H4 (cell line): ENCODE data around the gene MAGEH1. TPM values are rescaled to one million over a fixed set of nuclear protein-coding genes. Genes with fewer than 3 reads are reported as not detected.
A peak's percentile ranks its signal among the peaks of the same experiment; 100 is the strongest.
"Not testable (repeated sequence)": the region's sequence is repeated elsewhere in the genome, so short reads cannot be mapped to it uniquely, and the experiment has no call there.

ENCODE experiments used
- DNase-seq: peaks from one replicate; pipeline ENCODE4 v3.0.0-alpha.2; 2015; ENCODE audit warnings: low spot score
- total RNA-seq: library from RNA; depleted of rRNA; stranded (reverse); fragments of >200 nt; shearing (Covaris generic); gene quantifications from 2 replicates; pipeline ENCODE4 v1.2.3, GENCODE V29; 2014; rRNA removed

MAGEH1 gene
- 44.3 and 44.5 TPM in 2 replicates for total RNA-seq

DNA sequence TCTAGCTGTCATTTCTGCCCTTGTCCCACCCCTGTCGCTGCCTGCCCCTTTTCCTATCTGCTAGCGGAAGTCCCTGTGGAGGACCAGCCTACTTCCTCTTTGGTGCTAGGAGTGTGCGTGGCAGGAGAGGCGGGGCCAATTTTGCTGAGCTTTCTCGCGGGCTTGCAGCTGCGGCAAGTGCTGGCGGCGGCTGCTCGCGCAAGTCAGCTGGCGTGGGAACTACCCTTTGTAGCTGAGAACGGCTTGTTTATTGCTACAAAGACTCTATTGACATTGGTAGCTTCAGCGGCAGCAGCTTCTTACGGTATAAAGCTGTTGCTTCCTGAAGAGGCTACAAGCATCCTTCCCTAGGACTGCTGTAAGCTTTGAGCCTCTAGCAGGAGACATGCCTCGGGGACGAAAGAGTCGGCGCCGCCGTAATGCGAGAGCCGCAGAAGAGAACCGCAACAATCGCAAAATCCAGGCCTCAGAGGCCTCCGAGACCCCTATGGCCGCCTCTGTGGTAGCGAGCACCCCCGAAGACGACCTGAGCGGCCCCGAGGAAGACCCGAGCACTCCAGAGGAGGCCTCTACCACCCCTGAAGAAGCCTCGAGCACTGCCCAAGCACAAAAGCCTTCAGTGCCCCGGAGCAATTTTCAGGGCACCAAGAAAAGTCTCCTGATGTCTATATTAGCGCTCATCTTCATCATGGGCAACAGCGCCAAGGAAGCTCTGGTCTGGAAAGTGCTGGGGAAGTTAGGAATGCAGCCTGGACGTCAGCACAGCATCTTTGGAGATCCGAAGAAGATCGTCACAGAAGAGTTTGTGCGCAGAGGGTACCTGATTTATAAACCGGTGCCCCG lies at the start of gene MAGEH1:
TSS of gene MAGEH1 (plus strand) at position 138 of the 843 bp plus-strand sequence. CDS start at position 386, 248 bp downstream.
- peak; percentile 84 for DNase-seq

DNA sequence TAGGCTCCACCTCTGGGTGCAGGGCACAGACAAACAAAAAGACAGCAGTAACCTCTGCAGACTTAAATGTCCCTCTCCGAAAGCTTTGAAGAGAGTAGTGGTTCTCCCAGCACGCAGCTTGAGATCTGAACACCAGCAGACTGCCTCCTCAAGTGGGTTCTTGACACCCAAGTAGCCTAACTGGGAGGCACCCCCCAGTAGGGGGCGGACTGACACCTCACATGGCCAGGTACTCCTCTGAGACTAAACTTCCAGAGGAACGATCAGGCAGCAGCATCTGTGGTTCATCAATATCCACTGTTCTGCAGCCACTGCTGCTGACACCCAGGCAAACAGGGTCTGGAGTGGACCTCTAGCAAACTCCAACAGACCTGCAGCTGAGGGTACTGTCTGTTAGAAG lies 24.8 kb upstream of the MAGEH1 start:
- not testable (repeated sequence) for DNase-seq

DNA sequence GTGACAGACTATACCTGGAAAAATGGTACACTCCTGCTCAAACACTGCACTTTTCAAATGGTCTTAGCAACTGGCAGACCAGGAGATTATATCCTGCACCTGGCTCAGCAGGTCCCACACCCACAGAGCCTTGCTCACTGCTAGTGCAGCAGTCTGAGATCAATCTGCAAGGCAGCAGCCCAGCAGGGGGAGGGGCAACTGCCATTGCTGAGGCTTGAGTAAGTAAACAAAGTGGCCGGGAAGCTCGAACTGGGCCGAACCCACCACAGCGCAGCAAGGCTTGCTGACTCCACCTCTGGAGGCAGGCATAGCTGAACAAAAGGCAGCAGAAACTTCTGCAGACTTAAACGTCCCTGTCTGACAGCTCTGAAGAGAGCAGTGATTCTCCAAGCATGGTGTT lies 8.5 kb upstream of the MAGEH1 start:
- not testable (repeated sequence) for DNase-seq

DNA sequence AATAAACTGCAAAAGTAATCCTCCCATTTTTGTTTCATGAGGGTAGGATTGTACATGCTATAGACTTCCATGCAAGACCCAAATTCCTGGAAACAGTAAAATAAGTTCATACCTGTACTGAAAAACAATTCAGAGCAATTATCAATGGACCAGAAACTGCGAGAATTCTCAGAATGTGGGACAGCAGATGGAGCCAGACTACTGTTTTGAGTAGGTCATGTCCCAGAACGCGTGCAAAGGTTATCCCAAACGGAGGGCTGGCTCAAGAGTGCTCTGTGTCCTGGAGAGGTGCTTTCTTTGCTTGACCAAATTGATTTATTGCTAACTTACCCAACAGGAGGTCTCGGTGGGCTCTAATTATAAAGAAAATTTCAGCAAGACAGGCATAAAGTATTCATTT lies 1.7 kb upstream of the MAGEH1 start:
- DNase-seq: no peak

DNA sequence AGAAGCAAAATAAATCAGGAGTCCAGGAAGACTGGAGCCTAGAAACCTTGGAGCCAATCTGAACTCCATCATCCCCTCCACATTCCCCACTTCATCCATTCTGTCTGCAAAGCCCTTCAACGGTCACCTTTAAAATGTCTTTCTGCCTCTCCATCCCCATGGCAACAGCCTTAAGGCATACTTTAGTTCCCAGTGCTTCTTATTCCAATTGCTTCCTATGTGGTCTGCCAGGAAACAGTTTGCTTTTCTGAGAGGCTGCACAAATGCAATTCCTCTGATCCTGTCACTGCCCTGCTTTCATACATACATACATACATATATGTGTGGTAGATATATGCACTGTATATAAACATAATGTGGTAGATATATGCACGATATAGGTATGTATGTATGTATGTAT lies 786 bp upstream of the MAGEH1 start:
- DNase-seq: no peak

GRCh38 chrX:55451626-55451989 lies 319 bp upstream of the MAGEH1 start:
- DNase-seq: no peak

- DNase-seq: no peak
Measured at GRCh38 chrX:55452833-55453124, 852 bp downstream of the MAGEH1 start.

- not testable (repeated sequence) for DNase-seq
Measured at GRCh38 chrX:55455708-55456107, 3.8 kb downstream of the MAGEH1 start.

GRCh38 chrX:55459426-55459825 lies 7.5 kb downstream of the MAGEH1 start:
- DNase-seq: not testable (repeated sequence)

GRCh38 chrX:55459926-55460325 lies 8.0 kb downstream of the MAGEH1 start:
- DNase-seq: not testable (repeated sequence)

DNA sequence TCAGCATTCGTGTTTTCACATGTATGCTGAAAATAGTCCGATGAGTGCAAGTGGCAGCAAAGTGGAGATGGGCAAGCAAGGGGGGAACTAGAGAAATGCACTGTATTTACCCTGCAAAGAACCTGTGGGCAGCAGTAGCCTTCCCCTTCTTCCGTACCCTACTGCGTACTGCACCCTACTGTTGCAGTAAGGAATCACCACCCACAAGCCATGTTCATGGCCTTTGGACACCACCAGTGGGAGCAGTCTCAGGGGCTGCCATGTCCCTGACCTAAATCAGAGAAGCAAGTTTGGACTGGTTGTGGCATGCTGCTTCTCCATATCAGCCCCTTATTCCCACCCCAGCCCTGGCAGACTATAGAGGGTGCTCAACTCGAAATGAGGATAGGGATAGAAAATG lies 12.1 kb downstream of the MAGEH1 start:
- DNase-seq: not testable (repeated sequence)

GRCh38 chrX:55465108-55465507 lies 13.2 kb downstream of the MAGEH1 start:
- not testable (repeated sequence) for DNase-seq

GRCh38 chrX:55465791-55466190 lies 13.9 kb downstream of the MAGEH1 start:
- not testable (repeated sequence) for DNase-seq

DNA sequence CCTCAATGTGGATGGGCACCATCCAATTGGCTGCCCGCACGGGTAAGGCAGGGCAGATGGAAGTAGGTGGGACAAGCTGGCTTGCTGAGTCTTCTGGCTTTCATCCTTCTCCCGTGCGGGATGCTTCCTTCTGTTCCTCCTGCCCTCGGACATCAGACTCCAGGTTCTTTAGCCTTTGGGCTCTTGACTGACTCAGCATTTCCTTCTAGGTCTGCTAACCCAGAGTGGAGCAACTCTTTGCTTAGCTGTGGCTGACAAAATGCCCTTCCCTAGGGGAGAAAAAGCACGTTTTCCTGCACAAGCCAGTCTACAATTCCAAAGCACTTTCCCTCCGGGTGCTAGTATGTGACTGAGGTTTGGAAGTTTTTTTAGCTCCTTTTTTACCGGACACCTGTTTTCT lies 28.0 kb downstream of the MAGEH1 start:
- DNase-seq: not testable (repeated sequence)

GRCh38 chrX:55480390-55481062 lies 28.6 kb downstream of the MAGEH1 start:
- DNase-seq: no peak

- no peak for DNase-seq
Measured at GRCh38 chrX:55484948-55485347, 33.0 kb downstream of the MAGEH1 start.

DNA sequence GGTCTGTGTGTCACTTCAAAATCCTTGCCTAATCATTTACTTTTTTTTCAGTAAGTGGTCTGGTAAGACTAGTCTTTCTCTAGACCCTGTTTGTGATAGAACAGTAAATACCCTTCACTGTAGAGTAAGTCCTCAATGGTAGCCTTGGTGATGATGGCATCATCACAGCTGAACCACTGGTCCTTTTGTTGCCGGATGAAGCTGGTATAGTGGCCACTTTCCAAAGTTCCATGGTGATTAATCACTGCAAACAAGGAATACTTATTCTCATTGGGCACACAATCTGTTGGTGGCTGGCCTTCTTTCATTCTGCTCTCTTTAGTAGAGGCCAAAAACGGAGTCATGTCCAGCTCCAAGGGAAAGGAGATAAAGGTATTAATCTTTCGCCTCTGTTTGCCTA lies 34.8 kb downstream of the MAGEH1 start:
- DNase-seq: no peak

GRCh38 chrX:55487143-55487542 lies 35.2 kb downstream of the MAGEH1 start:
- DNase-seq: no peak

DNA sequence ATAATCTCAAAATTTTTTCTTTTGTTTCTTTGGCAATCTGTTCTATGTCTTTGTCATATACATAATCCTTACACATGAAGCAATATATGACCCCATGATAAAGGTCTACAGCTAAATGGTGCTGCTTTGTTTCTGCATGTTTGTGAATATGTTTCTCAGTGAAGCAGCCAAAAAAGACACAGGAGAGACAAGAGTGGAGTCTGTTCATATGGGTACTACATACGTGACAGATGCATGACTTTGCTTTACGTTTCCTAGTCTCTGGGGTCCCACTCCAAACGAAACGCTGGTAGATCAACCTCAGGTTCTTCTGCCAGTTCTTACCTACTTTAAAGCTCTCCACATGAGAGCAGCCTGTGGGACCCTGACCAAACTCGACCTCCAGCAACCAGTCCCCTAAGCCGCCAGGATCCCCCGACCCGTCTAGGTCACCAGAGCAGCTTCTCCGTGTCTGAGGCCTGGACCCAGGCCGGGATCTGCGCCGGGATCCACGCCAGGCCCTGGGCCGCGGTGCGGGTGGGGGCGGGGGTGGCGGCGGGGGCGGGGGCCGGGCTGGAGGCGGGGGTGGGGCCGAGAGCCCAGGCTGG lies 36.2 kb downstream of the MAGEH1 start:
- DNase-seq: no peak

DNA sequence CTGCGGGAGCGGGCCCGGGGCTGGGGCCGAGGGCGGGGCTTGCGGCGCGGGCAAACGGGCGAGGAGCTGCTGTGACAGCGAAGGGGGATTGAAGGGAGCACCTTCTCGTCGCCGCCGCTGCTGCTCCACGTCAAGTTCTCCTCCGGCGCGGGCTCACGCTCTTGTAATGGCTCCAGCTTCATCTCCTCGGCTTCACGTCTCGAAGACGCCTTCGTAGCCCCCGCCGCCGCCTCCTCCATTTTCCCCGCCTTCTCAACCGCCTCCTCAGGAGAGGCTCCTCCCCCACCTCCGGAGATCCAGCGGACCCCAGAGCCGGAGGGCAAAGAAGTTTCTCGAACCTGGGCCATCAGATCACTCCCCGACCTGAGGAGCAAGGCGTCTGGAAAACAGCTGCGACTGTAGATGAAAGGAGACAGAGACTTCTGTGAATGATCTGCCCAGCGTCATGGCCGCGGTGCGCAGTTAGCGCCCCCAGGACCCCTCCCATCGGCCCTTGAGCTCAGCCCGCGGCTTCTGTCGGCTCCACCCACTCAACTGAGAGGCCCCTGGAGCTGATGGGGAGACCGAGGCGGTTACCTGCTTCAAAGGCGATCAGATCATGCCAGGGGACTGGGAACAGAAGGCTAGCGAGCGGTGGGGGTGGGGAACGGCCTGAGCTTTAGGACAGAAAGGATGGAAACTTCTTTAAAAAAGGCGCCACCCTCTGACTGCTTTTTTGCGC lies 36.8 kb downstream of the MAGEH1 start:
- DNase-seq: peak; percentile 31

DNA sequence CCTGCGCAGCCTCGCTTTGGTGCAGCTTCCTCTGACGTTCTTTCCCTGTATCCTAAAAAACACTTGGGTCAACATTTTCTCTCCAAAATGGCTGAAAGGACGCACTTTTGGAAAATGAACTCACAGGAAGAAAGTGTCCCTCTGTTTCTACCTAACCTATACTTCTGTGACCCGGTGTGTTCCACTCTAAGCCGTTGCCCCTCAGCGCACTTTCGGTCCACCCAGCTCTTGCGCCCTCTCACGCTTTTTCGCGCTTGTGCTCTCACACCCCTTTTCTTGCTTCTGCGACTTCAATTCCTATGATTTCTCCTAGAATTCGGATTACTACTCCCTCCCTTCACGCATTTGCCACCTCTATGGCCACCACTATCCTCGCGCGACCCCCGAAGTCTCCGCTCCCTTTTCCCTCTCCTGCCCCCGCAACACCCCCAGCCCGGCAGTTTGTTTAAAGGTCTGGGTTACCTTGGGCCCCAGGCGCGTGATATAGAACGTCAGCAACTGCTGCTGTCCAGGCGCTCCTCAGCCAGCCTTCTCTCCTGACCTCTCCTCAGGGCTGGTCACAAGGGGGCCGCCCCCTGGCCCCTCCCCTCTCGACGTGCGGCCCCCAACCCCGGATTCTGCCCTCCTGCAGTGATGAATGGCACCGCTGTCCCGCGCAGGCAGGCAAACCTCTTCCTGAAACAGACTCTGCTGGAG lies 37.5 kb downstream of the MAGEH1 start, which contains the start of gene USP51:
TSS of gene USP51 (minus strand) at position 535 of the 696 bp plus-strand sequence. CDS start 909 bp downstream, outside the sequence.
- no peak for DNase-seq
